Neuronal stem cell (in vitro differentiated cells): ENCODE measurements around the gene ADNP.

ENCODE experiments used
- DNase-seq: peaks from one replicate; pipeline ENCODE4 v3.0.0-alpha.2; 2013; ENCODE audit warnings: low spot score
- H2AFZ ChIP-seq: one replicate; pipeline ENCODE4 v1.6.1; 2013; ENCODE audit warnings: mild to moderate bottlenecking, low read length, inconsistent platforms
- H2AK5ac ChIP-seq: 2 replicates; pipeline ENCODE4 v1.6.1; 2013; ENCODE audit warnings: low read depth, mild to moderate bottlenecking, inconsistent platforms, low read length, moderate library complexity, mixed read lengths
- H2BK120ac ChIP-seq: 2 replicates; pipeline ENCODE4 v1.6.1; 2013; ENCODE audit warnings: low read depth, mild to moderate bottlenecking, inconsistent platforms, low read length, moderate library complexity, mixed read lengths
- H2BK12ac ChIP-seq: one replicate; pipeline ENCODE4 v1.6.1; 2013; ENCODE audit warnings: low read length, inconsistent platforms
- H2BK15ac ChIP-seq: 2 replicates; pipeline ENCODE4 v1.6.1; 2013; ENCODE audit warnings: mild to moderate bottlenecking, low read length, inconsistent platforms, mixed read lengths
- H2BK5ac ChIP-seq: one replicate; pipeline ENCODE4 v1.6.1; 2013; ENCODE audit warnings: inconsistent platforms, mild to moderate bottlenecking, low read length, moderate library complexity
- H3K14ac ChIP-seq: one replicate; pipeline ENCODE4 v1.6.1; 2013; ENCODE audit warnings: low read length, inconsistent platforms
- H3K18ac ChIP-seq: 2 replicates; pipeline ENCODE4 v1.6.1; 2013; ENCODE audit warnings: low read length, inconsistent platforms
- H3K23ac ChIP-seq: 2 replicates; pipeline ENCODE4 v1.6.1; 2013; ENCODE audit warnings: low read depth, mild to moderate bottlenecking, mixed read lengths, low read length, inconsistent platforms; ENCODE audit not compliant: poor library complexity
- H3K27ac ChIP-seq: replicated peaks from 3 replicates; pipeline ENCODE4 v1.5.1; 2013; ENCODE audit warnings: low read length, inconsistent platforms
- H3K27me3 ChIP-seq, 3 experiments: 2 replicates each; pipeline ENCODE4 v1.6.1; 2013; ENCODE audit warnings: low read length in 3 of 3, mild to moderate bottlenecking in 2 of 3, inconsistent platforms in 1 of 3, low read depth in 1 of 3, mixed read lengths in 1 of 3, moderate library complexity in 1 of 3; ENCODE audit not compliant: control insufficient read depth in 3 of 3, insufficient read depth in 3 of 3
- H3K36me3 ChIP-seq, 2 donors: replicated peaks in 1 of 2; 2 replicates each; pipeline ENCODE4 v1.6.1; 2013; ENCODE audit warnings: low read length in 2 of 2; ENCODE audit not compliant: control insufficient read depth in 2 of 2, insufficient read depth in 2 of 2
- H3K4ac ChIP-seq: 2 replicates; pipeline ENCODE4 v1.6.1; 2013; ENCODE audit warnings: inconsistent platforms, mild to moderate bottlenecking, low read length, moderate library complexity
- H3K4me1 ChIP-seq, 2 donors: 1 replicate in 1 of 2; 2 replicates in 1 of 2; pipeline ENCODE4 v1.6.1; 2013; ENCODE audit warnings: low read length in 2 of 2, low read depth in 1 of 2; ENCODE audit not compliant: control insufficient read depth in 2 of 2, insufficient read depth in 1 of 2
- H3K4me2 ChIP-seq: one replicate; pipeline ENCODE4 v1.6.1; 2013; ENCODE audit warnings: mild to moderate bottlenecking, low read length, inconsistent platforms; ENCODE audit not compliant: insufficient read depth, poor library complexity, severe bottlenecking
- H3K4me3 ChIP-seq, 2 donors: 2 replicates each; pipeline ENCODE4 v1.5.1; 2013; ENCODE audit warnings: low read length in 2 of 2, mild to moderate bottlenecking in 2 of 2, inconsistent platforms in 1 of 2, moderate library complexity in 1 of 2
- H3K79me1 ChIP-seq: one replicate; pipeline ENCODE4 v1.6.1; 2013; ENCODE audit warnings: low read depth, mild to moderate bottlenecking, inconsistent platforms, low read length, moderate library complexity
- H3K9ac ChIP-seq: one replicate; pipeline ENCODE4 v1.6.1; 2013; ENCODE audit warnings: mild to moderate bottlenecking, low read depth, low read length, inconsistent platforms; ENCODE audit not compliant: poor library complexity
- H3K9me3 ChIP-seq, 2 donors: replicated peaks in 1 of 2; 2 replicates each; pipeline versions ENCODE3 to v1.6.1; 2013; ENCODE audit warnings: low read length in 2 of 2, mild to moderate bottlenecking in 2 of 2, inconsistent platforms in 1 of 2, low read depth in 1 of 2, mixed read lengths in 1 of 2, moderate library complexity in 1 of 2; ENCODE audit not compliant: control insufficient read depth in 2 of 2, insufficient read depth in 1 of 2
- H4K8ac ChIP-seq: one replicate; pipeline ENCODE4 v1.6.1; 2013; ENCODE audit warnings: low read depth, mild to moderate bottlenecking, inconsistent platforms, low read length, moderate library complexity
- H4K91ac ChIP-seq: one replicate; pipeline ENCODE4 v1.6.1; 2013; ENCODE audit warnings: low read length, low read depth, mild to moderate bottlenecking, inconsistent platforms; ENCODE audit not compliant: poor library complexity
- WGBS, 2 donors: extraction: QIAGEN DNeasy Blood & Tissue Kit; methylation state at CpG; one replicate each; pipeline ENCODE4 v1.1.7; 2013; ENCODE audit warnings: missing lambda C conversion rate in 2 of 2, mixed read lengths in 1 of 2; ENCODE audit not compliant: insufficient read length in 2 of 2, insufficient replicate concordance in 1 of 2; ENCODE audit errors: extremely low coverage in 2 of 2; 5-methylcytosine and 5-hydroxymethylcytosine counted together

The ADNP gene

GRCh38 chr20:50856475-50857041, 74.7 kb downstream of the ADNP start:
- H2BK15ac ChIP-seq: no peak overlapping the region
- H2BK5ac ChIP-seq: no peak overlapping the region
- no peak overlapping the region for H3K9ac ChIP-seq
- H3K36me3 ChIP-seq: peaks cover 0 to 2% of the 10 kb centered on the region in 2 donors
- H3K14ac ChIP-seq: no peak overlapping the region
- H3K4me3 ChIP-seq: no peak overlapping the region
- no peak overlapping the region for H3K4me2 ChIP-seq
- H3K23ac ChIP-seq: peak overlapping the region; percentile 5
- no peak overlapping the region for H2AK5ac ChIP-seq
- no peaks in the 10 kb centered on the region for H3K79me1 ChIP-seq
- no peak overlapping the region for H4K8ac ChIP-seq
- H2BK12ac ChIP-seq: no peak overlapping the region
- H3K4me1 ChIP-seq: peaks cover 0 to 7% of the 10 kb centered on the region in 2 donors
- H3K27ac ChIP-seq: no peak overlapping the region
- H3K9me3 ChIP-seq: no peaks in the 10 kb centered on the region
- DNase-seq: no peak
- H2AFZ ChIP-seq: no peak overlapping the region
- H3K27me3 ChIP-seq: no peaks in the 10 kb centered on the region
- H4K91ac ChIP-seq: no peak overlapping the region
- no CpG with 5 or more reads among the region's 5 CpGs for WGBS, 2 donors
- no peak overlapping the region for H3K4ac ChIP-seq
- no peak overlapping the region for H3K18ac ChIP-seq
- no peak overlapping the region for H2BK120ac ChIP-seq

DNA sequence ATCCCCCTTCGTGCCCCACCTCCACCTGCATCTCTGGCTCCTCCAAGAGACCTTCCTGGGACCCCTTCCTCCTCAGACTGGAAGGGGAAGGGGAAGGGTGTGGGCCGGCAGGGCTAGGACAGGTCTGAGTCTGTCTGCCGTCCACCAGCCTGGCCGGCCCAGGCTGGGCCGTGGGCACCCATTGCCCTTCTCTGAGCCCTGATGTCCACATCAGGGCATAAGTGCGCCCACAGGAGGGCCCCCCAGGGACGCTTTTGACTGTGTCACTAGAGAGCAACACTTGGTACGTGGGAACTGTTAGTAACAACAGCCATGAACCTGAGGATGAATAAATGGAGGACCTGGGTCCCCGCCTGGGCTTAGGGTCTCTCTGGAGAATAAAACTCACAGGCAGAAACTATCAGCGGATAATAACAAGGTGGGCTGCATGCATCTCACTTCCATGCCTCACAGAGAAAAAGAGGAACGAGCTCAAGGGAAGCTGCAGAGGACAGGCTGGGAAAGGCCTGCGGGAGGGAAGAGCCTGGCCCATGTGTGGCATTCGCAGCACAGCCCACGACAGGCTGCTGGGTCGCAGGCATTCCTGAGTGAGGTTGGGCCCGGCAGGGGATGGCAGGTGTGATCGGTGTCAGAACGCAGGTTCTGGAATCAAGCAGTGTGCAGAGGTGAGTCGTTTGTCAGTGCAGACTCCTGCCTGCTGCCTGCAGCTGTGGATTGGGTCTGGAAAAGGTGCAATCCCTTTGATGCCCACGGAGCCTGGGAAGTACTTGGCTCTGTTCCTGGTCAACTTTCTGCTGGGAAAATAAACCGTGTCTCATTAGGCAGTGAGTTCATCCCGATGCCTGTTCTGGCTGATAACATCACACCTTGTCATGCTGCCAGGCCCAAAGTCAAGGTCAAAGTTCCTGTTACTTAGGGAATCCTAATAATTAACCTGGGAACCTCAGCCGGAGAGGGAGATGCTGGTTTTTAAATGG, 75.5 kb downstream of the ADNP start:
- Histone ChIP-seq H3K79me1 (peaks cover 1% of the 10 kb centered on the region), H3K4me2 (no peak overlapping the region)
- no CpG with 5 or more reads among the region's 23 CpGs for WGBS, 2 donors

GRCh38 chr20:50854506-50855249, 76.6 kb downstream of the ADNP start:
- H4K8ac ChIP-seq: no peak overlapping the region
- H3K4me2 ChIP-seq: no peak overlapping the region
- H3K4ac ChIP-seq: no peak overlapping the region
- no peak overlapping the region for H4K91ac ChIP-seq
- no peak overlapping the region for H3K23ac ChIP-seq
- no peak for DNase-seq
- H3K79me1 ChIP-seq: peaks cover 1% of the 10 kb centered on the region
- H3K14ac ChIP-seq: no peak overlapping the region
- WGBS, 2 donors: no CpG with 5 or more reads among the region's 18 CpGs
- no peak overlapping the region for H2AFZ ChIP-seq
- H2BK15ac ChIP-seq: no peak overlapping the region
- no peak overlapping the region for H3K9ac ChIP-seq
- H3K9me3 ChIP-seq: no peaks in the 10 kb centered on the region
- H2BK5ac ChIP-seq: no peak overlapping the region
- peaks cover 0 to 8% of the 10 kb centered on the region in 2 donors for H3K4me1 ChIP-seq
- H3K27ac ChIP-seq: no peak overlapping the region
- H3K4me3 ChIP-seq: no peak overlapping the region
- no peak overlapping the region for H2BK120ac ChIP-seq
- no peak overlapping the region for H2AK5ac ChIP-seq
- no peaks in the 10 kb centered on the region for H3K27me3 ChIP-seq
- H3K36me3 ChIP-seq: peaks cover 0 to 2% of the 10 kb centered on the region in 2 donors
- H2BK12ac ChIP-seq: no peak overlapping the region
- no peak overlapping the region for H3K18ac ChIP-seq

More for the DNA sequence above, 75.5 kb downstream of the ADNP start:
- peaks cover 0 to 8% of the 10 kb centered on the region in 2 donors for H3K4me1 ChIP-seq
- H3K9me3 ChIP-seq: no peaks in the 10 kb centered on the region
- H3K4me3 ChIP-seq: no peak overlapping the region
- no peak overlapping the region for H4K91ac ChIP-seq
- no peaks in the 10 kb centered on the region for H3K27me3 ChIP-seq
- H3K23ac ChIP-seq: peak overlapping the region; percentile 27
- no peak overlapping the region for H3K9ac ChIP-seq
- no peak overlapping the region for H3K4ac ChIP-seq
- H2BK15ac ChIP-seq: no peak overlapping the region
- DNase-seq: no peak
- H3K27ac ChIP-seq: no peak overlapping the region
- H3K18ac ChIP-seq: no peak overlapping the region
- no peak overlapping the region for H3K14ac ChIP-seq
- H2AK5ac ChIP-seq: no peak overlapping the region
- H2AFZ ChIP-seq: no peak overlapping the region
- no peak overlapping the region for H4K8ac ChIP-seq
- no peak overlapping the region for H2BK5ac ChIP-seq
- no peak overlapping the region for H2BK12ac ChIP-seq
- no peak overlapping the region for H2BK120ac ChIP-seq
- H3K36me3 ChIP-seq: peaks cover 0 to 2% of the 10 kb centered on the region in 2 donors
